GF-D8 (cell line): ENCODE results near the gene PACSIN3.

Experiments
- DNase-seq: peaks from one replicate; lab custom pipeline; 2025; lab: John Stamatoyannopoulos, UW

Gene PACSIN3

DNA sequence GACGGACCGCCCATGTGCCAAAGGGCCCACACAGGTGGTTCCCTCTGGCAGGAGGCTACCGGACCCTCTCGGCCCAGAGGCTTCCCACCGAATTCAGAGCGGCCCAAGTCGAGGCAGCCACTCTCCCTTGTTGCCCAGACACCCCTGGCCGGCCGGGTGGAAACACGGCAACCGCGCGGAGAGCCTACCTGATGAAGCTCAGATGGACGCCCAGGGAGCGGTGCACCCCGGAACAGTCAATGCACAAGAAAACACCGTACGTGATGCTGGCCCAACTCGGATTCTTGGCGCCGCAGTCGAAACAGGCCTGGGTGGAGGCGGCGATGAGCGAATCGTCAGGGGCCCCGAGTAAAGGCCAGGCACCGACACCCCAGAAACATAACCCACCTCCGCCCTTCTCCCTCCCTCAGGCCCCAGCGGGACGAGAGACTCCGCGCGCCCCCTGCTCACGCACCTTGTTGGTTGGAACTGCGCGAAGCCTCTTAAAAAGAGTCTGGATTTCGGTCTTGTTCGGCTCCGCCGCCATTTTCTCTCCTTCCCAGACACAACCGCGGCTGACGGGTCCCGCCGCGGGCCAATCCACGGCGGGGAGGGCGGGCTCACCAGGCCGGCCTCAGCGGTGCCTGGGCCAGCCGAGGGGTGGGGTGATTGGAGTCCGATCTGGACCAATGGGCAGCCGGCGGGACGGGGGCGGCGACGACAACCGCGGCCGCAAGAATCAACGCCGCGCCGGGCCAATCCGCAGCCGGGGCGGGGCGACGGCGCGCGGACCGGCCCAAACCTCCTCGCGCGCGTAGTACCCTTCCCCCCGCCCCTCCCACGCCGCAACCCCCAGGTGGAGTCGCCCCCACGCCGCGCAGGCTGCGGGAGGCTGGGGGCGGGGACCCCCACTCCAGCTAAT, 9.7 kb downstream of the PACSIN3 start, which contains the start of gene ARFGAP2:
Gene ARFGAP2, minus strand, starts transcription at position 552 of the 901 bp plus-strand sequence. Its CDS starts 26 bp downstream, at position 526.
- DNase-seq, result peak; percentile 59

DNA sequence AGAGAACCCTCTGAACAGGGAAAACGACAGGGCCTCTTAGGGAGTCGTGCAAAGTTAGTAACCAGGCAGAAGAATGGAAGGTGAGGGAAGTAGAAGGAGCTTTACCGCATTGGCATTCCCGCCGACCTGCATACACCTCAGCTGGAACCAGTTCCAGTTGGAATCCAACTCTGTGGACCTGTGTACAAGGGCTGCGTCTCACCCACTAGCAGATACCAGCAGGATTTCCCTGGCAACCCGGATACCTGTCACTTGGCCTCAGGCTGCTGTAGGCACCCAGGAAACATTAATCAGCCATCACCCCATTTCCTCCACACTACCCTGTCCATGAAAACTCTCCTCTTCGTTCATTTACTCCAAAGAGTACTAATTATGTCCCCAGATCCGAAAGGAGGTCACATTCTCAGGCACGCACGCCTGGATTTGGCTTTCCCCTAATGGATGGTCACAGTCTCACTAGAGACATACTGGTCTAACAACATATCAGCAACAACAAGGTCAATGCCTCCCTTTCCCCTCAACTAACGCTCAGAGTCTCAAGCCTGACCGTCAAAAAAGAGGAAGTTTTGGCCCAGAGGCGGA, 10.4 kb downstream of the PACSIN3 start:
- peak; percentile 3 for DNase-seq

DNA sequence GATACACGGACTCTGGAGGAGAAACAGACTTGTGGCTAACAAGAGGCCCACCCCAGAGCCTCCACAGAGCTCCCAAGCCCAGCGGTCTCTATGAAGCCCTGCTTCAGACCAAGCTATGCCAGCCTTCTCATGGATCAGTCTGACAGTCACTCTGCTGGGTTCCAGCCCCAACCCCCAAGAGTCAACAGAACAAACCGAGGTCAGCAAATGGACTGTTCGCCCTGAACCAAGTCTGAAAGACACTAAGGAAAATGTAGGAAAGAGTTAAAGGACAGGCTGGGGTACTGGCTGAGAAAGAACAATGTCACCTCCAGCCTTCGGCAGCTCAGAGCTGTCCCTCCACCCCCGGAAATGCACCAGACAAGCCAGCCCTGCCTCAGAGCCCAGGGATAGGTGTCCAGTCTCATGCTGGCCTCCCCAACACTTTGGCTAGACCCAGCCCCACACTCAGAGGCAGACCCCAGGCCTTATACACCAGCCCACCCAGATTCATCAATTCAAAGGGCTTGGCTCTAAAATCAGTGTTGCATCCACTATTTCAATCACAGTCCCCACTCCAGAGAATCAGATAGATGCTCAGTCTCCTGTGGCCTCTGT, 13.4 kb downstream of the PACSIN3 start:
- DNase-seq, result no peak

DNA sequence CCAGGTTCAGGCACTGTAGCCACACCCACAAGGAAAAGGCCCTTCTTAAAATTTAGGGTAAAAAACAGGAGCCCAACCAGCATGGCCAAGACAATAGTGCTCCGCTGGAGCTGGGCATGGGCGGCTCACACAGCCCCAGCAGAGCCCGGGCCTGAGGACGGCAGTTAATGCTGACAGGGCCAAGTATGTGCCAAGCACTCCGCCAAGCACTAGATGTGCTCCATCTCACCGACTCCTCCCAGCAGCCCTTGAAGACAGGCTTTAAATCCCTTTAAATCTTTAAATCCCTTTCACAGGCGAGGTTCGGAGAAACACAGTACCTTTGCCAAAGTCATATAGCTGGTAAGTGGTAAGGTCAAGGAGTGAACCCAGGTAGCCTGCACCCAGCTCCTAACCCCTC, 14.4 kb downstream of the PACSIN3 start:
- no peak for DNase-seq

DNA sequence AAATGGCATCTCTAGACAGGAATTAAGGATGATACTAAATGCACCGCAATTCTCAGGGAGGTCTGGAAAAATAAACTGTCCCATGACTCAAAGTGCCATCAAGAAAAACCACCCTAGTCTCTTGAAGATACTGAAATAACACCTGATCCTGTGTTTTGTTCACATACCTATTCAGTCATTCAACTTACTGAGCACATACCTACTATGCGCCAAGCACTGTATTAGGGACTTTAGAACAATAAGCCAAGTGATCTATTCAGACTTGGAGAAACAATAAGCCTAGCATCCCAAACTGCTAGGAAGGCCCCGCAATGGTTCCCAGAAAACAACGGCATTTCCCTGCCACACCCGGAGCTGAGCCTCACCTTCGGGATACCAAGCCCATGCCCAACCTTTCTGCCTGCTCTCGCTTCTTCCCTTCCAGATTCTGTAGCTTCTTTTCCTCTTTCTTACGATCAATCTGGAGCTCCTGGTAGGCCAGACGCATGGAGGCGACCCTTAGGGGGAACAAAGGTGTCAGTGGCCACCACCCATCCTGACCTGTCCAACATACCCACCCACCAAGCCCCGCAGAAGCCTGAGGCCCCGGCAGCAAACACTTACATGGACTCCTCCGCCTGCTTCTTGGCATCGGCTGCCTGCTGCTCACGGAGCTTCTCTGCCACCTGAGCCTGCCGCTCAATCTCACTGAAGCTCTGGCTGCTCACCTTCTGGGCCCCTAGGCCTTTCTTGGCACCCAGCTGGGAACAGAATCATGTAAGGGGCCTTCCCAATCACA, 15.0 kb downstream of the PACSIN3 start:
- no peak for DNase-seq

DNA sequence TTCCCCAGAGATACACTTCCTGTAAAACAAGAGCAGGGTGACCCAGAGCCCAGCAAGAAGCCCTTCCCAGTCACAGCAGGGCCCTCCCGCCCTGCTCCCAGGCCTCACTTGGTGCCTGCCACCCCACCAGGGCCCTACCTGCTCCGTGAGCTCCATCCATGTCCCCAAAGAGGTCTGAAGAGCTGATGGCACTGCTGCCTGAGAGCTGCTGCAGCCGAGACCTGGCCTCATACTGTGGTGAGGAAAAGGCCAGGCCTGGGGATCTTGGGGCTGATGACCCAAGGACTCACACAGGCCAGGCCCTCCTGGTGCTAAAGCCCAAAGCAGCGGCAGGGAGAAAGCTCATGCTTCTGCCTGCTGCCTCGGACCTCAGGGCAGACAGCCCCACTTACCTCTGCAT, 19.9 kb downstream of the PACSIN3 start:
- no peak for DNase-seq

DNA sequence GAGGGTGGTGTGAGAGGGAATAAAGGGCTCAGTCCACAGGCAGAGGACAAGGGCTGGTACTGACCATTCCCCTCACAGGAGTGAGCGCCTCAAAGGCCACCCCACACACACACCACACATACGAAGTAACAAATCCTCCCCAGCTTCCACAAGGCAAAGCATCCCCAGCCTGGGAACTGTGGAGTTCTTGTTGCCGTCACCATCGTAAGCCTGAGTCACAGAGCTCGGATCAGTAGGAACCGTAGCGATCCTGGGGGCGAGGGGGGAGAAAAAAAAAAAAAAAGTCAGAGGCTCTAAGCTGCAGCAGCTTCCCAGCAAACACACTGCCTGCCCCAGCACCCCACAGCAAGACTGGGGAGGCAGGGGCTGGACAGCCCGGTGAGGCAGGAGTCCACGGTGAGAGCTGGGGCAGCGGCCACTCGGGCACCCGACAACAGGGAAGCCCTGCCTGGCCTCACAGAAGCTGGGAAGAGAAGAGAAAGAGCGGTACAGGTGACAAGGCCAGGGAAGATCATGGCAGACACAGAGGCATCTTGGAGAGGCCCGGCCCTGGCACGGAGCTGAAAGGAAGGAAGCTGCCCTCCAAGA, 20.9 kb downstream of the PACSIN3 start:
- no peak for DNase-seq

DNA sequence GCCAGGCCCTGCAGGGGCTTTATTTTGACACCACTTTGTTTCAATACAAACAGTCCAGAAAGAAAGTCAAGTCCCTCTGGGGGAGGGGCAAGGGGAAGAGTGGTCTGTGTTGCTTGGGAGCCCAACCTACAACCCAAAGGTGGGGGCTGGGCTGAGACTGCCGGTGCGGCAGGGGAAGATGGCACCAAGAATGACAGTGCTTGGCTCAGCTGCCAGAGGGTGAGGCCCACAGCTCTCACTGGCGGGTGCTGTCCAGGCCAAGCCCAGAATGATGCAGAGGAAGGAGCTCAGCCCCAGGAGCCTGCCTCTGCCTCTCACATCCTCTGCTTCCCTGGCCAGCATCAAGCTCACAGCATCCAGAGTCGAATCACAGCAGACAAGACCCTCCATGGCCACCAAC, 21.9 kb downstream of the PACSIN3 start:
- no peak for DNase-seq

DNA sequence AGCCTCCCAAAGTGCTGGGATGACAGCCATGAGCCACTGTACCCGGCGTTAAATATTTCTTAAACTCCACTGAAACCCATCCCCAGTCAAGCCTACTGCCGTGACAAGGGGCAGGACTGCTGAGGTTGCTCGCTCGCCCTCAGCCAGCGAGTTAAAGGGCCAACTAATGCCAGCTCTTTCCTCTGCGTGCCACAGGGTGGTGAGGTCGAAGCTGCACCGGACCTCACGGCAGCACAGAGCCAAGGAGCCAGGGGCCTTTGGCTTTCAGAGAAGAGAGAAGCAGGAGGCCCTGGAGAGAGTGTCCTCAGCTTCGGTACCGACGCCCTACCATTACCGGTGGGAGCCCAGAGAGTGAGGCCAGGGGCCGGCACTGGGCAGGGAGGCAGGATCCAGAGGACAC, 22.3 kb downstream of the PACSIN3 start:
- no peak for DNase-seq

DNA sequence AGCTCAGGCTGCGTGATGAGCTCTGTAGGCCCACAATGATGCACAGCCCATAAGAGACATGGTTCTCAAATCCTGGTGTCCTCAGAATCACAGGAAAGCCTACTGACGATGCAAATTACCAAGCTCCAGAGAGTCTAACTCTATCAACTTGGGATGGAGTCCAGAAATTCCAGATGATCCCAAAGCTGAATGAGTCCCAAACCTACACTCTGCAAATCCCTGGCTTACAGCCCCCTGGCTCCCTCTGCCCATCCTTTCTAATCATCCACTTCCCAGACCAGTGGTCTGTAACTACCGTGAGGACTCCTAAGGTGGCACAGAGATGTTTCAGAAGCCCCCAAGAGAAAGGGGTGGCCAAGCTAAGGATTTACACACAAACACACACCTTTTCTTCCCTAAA, 23.0 kb downstream of the PACSIN3 start:
- DNase-seq, result no peak

DNA sequence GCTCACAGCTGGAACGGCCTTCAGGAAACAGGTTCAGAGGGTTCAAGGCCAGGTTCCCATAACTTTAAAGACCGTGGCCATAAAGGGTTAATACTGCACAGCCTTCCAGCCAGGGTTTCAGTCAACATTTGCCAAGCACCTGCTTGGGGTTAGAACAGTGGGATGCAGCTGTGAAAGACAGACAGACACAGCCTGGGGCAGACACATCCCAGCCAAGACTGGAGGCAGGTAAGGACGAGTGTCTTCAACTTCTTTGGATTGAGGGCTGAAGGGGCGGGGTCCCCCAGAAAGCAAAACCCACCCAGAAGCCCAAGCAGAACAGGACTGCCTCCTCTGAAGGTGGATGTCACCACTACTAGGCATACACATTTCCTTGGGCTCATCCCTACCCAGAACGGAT, 23.8 kb downstream of the PACSIN3 start:
- DNase-seq, result no peak

DNA sequence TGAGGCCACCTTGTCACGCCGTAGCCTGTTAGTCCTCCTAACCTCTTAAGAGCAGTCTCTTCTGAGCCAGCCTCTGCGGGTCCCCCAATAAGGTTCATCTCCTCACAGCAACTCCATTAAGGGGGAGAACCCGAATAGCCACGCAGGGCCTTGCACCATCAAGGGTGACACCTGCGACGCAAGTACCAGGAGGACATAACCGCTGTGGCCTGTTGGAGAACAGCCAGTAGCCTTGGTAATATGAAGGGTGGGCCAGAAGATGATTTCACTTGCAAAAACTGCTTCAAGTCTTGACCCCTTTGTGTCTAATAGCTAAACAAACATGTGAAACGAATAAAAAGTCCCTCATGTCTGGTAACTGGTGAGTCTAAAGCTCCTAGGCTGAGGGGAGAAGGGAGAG, 24.3 kb downstream of the PACSIN3 start:
- no peak for DNase-seq

DNA sequence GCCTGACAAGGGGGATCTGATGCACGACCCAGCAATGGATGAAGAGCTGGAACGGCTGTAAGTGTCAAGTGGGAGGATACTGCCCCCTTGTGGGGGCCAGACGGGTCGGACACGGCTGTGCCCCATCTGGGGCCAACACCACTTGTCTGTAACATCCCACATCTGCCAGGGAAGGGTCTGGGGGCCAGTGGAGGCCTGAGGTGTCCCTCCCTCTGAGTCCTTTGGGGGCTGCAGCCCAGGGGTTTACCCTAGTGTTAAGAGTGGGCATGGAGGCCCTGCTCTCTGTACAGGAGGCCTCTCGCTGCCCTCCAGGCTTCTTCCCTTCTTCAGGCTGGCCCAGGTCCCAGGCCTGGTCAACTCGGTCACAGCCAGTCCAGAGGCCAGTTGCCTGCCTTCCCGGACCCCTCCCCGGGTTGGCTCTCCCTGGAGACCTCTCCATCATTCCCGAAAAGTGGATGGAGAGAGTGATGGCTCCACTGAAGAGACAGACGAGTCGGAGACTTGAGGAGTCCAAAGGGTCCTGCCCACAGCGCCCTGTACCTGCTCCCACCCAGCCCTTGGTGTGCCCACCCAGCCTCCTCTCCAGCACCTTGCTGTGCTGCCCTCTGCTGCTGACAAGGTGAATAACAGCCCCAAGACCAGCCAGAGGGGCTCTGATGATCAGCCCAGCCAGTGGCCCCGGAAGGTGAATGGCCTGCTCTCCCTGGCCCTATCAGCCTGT, 24.9 kb downstream of the PACSIN3 start:
- DNase-seq, result no peak

DNA sequence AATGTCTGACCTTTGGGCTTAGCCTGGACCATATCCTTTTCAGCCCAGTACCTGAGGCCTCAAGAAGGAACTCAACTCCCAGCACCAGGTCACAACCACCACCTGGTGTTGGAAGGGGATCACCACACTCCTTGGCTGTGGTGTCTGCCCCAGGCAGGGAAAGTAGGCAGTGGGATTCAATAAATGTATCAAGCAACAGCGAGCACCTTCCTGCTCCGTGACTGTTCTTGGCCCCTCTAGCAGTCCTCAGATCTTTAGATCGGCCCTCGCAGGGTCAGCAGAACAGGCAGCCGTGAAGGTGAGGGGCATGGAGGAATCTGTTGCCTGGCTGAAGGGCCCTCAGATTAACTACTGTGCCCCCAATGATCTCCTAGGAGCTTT, 25.5 kb downstream of the PACSIN3 start:
- no peak for DNase-seq

DNA sequence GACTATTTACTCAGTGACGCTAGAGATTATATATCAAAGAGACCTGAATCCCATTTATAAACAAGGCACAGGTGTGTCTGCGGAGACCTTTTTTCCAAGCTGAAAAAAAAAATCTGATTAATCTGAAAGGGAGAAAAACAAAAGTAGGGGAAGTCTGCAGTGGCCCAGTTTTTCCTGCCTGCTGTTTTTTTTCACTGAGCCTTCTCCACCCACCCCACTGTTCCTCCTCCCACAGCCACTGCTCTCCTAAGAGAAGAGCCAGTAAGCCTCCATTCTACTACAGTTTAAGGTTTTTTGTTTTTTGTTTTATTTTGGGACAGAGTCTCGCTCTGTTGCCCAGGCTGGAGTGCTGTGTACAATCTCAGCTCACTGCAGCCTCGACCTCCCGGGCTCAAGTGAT, 28.0 kb downstream of the PACSIN3 start:
- DNase-seq, result no peak

DNA sequence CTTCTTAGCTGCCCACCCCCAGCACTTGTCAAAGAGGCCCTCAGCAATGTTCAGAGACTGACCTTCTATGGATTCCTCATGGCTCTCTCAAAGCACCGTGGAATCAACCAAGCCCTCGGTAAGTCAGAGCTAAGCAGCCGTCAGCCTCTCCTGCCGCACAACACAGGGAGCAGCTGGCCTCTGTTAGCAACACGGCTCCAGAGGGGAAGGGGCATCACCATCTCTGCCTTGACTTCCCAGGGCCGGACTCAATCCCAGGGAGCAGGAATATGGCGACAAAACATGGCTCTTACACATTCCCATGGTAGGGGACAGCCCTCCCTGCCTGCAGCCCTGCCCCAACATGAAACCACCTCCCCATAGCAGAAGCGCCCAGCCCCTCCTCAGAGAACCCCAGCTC, 28.4 kb downstream of the PACSIN3 start:
- no peak for DNase-seq

DNA sequence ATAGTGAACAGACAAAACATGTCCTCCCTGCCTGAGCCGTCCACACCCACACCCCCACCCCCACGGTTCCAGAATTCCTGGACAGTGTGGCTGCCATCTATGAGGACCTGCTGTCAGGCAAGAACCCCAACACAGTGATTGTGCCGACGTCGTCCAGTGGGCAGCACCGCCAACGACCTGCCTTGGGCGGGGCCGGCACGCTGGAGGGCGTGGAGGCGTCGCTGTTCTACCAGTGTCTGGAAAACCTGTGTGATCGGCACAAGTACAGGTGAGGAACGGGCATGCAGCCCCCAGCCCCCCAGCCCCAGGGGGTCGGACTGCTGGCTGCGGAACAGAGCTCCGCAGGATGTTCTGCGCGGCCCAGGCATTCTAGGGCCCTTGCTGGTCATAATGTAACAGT, 29.3 kb downstream of the PACSIN3 start:
- no peak for DNase-seq

DNA sequence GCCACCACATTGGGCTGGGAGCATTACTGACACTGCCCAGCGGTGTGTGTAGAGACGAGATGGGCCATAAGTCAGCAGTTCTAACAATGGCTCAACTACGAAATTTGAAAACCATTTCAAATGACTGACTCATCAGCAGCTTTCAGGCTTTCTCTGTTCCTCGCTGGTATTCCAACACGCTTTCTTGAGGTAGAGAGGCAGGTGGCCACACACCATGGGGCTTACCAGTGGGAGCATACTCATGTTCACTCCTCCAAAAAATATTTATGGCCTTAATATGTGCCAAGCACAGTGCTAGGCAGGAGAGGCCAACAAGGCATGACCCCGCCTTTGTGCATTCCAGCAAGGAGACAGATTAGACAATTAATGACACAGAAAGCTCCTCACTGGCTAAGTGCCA, 29.9 kb downstream of the PACSIN3 start:
- DNase-seq, result no peak

DNA sequence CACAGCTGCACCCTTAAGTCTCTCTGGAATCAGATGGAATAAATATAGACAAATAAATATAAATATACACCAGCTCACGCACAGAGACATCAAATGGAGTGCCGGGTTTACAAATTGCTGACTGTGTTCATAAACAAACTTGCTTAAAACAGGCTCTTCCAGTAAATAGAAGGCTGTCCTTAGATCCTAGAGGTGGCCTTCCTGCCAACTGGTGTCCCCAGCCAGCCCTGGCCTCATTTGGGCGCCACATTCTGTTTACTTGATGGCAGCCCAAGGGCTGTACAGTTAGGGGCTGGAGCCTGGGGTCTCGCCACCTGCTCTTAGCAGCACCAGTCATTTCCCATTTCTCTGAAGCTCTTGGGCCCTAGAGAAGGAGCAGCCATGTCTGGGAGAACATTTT, 30.4 kb downstream of the PACSIN3 start:
- DNase-seq, result no peak

DNA sequence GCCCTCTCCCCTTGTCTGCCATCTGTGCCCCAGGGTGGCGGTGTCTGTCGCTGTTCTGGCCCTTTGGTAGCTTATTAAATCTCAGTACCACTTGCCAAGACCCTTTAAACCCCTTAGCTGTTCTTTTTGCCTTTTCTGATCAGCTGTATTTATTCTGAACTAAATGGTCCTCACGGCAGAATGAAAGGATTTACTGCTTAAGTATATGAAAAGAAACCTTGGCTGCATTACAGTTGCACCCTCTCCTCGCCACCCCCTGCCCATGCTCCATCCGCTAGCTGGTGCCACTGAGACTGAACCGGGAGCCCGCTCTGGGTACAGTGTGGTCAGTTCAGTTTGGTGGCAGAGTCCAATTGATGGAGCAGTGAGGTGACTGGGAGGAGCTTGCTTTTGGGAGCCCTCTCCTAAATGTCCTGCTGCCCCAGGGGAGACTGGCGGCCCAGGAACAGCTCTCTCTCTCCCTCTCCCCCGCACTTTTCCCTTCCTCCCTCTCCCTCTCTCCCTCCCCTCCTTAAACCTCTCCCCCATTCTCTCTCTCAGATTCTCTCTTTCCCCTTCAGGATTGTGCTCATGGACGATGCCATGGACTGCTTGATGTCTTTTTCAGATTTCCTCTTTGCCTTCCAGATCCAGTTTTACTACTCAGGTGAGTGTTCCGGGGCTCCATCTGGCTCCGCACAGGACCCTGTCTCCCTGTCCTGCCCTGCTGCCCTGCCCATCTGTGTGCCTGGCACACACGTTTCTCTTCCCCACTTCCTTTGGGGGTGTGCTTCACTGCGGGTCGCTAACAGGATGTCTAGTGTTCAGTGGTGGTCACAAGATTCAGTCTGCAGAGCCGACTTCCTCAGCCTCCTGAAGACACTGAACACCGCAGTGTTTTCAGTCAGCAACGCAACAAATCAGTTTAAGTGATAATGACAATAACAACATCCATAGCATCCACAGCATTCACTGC, 31.3 kb downstream of the PACSIN3 start:
- DNase-seq, result no peak
